Measurements from ENCODE around the gene FLRT1.

Gene FLRT1

GRCh38 chr11:64011371-64011770 is 24.4 kb upstream of the FLRT1 start:
- DNase-seq (ENCODE audit: low read depth), result no peak
- H3K4me3 ChIP-seq (ENCODE audit: low read length), result no peak overlapping the region
- TF ChIP-seq CTCF (IDR thresholded peaks at IDR 0.05; ENCODE audit: insufficient read depth, low read depth, low read length, missing control alignments), result no peak

GRCh38 chr11:64013141-64013896 is 22.4 kb upstream of the FLRT1 start:
- TF ChIP-seq CTCF (IDR thresholded peaks at IDR 0.05; ENCODE audit: insufficient read depth, low read depth, low read length, missing control alignments), result no peak
- DNase-seq (ENCODE audit: low read depth), result no peak
- H3K4me3 ChIP-seq (ENCODE audit: low read length), result no peak overlapping the region

GRCh38 chr11:64014356-64014755 is 21.4 kb upstream of the FLRT1 start:
- no peak for TF ChIP-seq CTCF (IDR thresholded peaks at IDR 0.05; ENCODE audit: insufficient read depth, low read depth, low read length, missing control alignments)
- no peak for DNase-seq (ENCODE audit: low read depth)

GRCh38 chr11:64015510-64015909 is 20.2 kb upstream of the FLRT1 start:
- DNase-seq (ENCODE audit: low read depth), result no peak
- no peak overlapping the region for H3K4me3 ChIP-seq (ENCODE audit: low read length)
- TF ChIP-seq CTCF (IDR thresholded peaks at IDR 0.05; ENCODE audit: insufficient read depth, low read depth, low read length, missing control alignments), result no peak

More at GRCh38 chr11:64014356-64014755, 21.4 kb upstream of the FLRT1 start:
- H3K4me3 ChIP-seq (ENCODE audit: low read length), result no peak overlapping the region

- no peak overlapping the region for H3K4me3 ChIP-seq (ENCODE audit: low read length)
- DNase-seq (ENCODE audit: low read depth), result no peak
- no peak for TF ChIP-seq CTCF (IDR thresholded peaks at IDR 0.05; ENCODE audit: insufficient read depth, low read depth, low read length, missing control alignments)
These were observed 19.5 kb upstream of the FLRT1 start for GRCh38 chr11:64015935-64016845.

- DNase-seq (ENCODE audit: low read depth), result no peak
- no peak for TF ChIP-seq CTCF (IDR thresholded peaks at IDR 0.05; ENCODE audit: insufficient read depth, low read depth, low read length, missing control alignments)
- no peak overlapping the region for H3K4me3 ChIP-seq (ENCODE audit: low read length)
These were observed 17.8 kb upstream of the FLRT1 start for GRCh38 chr11:64017945-64018224.
